Neutrophil (primary cell): ENCODE results near the gene OR52W1.
A peak's percentile ranks its signal among the peaks of the same experiment; 100 is the strongest.

Experiments used
- H3K27ac ChIP-seq: fragments of 200-600 bp; sonication (generic); 2 replicates; pipeline ENCODE4 v1.5.1; 2016; ENCODE audit warnings: mild to moderate bottlenecking, moderate library complexity
- H3K27me3 ChIP-seq: fragments of 200-600 bp; sonication (generic); 2 replicates; pipeline ENCODE4 v1.6.0; 2016; ENCODE audit warnings: mild to moderate bottlenecking
- H3K36me3 ChIP-seq: fragments of 200-600 bp; sonication (generic); 2 replicates; pipeline ENCODE4 v1.5.1; 2017
- H3K4me1 ChIP-seq, 2 experiments: fragments of 200-600 bp in 1 of 2; sonication (generic) in 1 of 2; 1 replicate in 1 of 2; 2 replicates in 1 of 2; pipeline versions ENCODE4 v1.5.1 to v1.6.1; 2013 to 2016; ENCODE audit warnings: low read depth in 1 of 2, low read length in 1 of 2, mild to moderate bottlenecking in 1 of 2, moderate library complexity in 1 of 2; ENCODE audit not compliant: control insufficient read depth in 1 of 2, insufficient read depth in 1 of 2
- H3K4me3 ChIP-seq, 2 experiments: fragments of 200-600 bp in 1 of 2; sonication (generic) in 1 of 2; 1 replicate in 1 of 2; 2 replicates in 1 of 2; pipeline ENCODE4 v1.5.1; 2013 to 2016; ENCODE audit warnings: low read depth in 1 of 2, low read length in 1 of 2, mild to moderate bottlenecking in 1 of 2, moderate library complexity in 1 of 2
- H3K9me3 ChIP-seq: fragments of 200-600 bp; sonication (generic); 2 replicates; pipeline ENCODE4 v1.5.1; 2016
- TF ChIP-seq, protein P1 (sequence below): fragments of 200-600 bp; sonication (generic); IDR thresholded peaks from 2 replicates; pipeline ENCODE4 v1.5.1; 2016; ENCODE audit warnings: antibody characterized with exemption

Gene OR52W1

DNA sequence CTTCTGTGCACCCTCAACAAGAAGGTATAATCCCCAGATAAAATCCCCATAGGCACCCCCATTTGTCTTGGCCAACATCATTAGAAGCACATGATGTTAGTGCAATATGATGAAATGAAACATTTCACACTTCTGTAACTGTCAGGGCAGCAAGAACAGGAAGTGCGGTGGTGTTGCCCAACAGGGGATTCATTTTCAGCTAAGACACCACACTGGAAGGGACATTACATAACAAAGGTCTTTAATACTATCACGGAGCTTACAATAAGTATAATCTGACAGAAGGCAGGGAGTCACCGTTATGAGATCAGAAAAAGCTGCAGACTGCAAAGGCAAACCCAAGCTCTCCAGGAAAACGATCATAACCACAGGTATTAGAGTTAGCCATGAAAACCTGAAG lies 2.0 kb downstream of the OR52W1 start:
- Histone ChIP-seq H3K27ac (peak overlapping the region; percentile 94), H3K4me1 (peaks cover 98 to 100% of the 10 kb centered on the region in 2 experiments), H3K4me3 (peak overlapping the region; percentile 41 to 44), H3K36me3 (no peaks in the 10 kb centered on the region), H3K9me3 (no peaks in the 10 kb centered on the region), H3K27me3 (no peaks in the 10 kb centered on the region)
- TF ChIP-seq, protein P1, sequence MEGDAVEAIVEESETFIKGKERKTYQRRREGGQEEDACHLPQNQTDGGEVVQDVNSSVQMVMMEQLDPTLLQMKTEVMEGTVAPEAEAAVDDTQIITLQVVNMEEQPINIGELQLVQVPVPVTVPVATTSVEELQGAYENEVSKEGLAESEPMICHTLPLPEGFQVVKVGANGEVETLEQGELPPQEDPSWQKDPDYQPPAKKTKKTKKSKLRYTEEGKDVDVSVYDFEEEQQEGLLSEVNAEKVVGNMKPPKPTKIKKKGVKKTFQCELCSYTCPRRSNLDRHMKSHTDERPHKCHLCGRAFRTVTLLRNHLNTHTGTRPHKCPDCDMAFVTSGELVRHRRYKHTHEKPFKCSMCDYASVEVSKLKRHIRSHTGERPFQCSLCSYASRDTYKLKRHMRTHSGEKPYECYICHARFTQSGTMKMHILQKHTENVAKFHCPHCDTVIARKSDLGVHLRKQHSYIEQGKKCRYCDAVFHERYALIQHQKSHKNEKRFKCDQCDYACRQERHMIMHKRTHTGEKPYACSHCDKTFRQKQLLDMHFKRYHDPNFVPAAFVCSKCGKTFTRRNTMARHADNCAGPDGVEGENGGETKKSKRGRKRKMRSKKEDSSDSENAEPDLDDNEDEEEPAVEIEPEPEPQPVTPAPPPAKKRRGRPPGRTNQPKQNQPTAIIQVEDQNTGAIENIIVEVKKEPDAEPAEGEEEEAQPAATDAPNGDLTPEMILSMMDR = no peak

DNA sequence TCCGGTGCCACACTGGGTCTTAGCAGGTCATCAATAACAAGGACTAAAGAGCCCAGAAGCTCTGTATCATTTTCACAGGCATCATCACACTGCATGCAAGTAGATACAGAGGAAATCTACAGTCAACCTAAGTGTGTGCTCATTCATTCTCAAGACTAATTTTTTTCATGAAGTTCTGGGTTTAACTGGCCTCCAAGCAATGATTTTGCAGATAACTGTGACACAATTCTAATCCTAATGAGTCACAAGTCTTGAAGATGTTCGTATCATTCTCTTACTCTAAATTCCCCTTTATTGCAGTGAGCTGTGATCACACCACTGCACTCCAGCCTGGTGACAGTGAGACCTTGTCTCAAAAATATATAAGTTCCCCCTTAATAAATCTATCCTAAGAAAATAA lies 2.5 kb downstream of the OR52W1 start:
- H3K4me1 ChIP-seq = peaks cover 98 to 100% of the 10 kb centered on the region in 2 experiments
- no peaks in the 10 kb centered on the region for H3K9me3 ChIP-seq
- H3K27ac ChIP-seq = peak overlapping the region; percentile 94
- TF ChIP-seq, protein P1 = no peak
- peak overlapping the region; percentile 41 to 44 for H3K4me3 ChIP-seq
- no peaks in the 10 kb centered on the region for H3K27me3 ChIP-seq
- H3K36me3 ChIP-seq = no peaks in the 10 kb centered on the region

DNA sequence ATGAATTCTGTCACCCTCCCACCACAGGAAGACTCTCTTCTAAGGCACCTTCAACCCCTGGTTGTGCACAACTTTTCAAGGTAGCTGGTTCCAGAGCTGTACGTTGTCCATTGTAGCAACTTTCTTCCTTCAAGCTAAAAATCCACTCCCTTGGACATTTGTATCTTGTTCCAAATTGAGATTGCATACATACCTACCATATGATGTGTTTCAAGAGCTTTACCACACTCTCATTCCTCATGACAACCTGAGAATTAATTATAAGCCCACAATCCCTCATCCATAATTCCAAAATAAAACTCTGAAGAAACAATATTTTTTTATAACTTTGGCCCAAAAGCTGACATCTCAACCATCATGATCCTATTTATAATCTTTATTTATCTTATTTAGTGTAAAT lies 3.0 kb downstream of the OR52W1 start:
- TF ChIP-seq, protein P1 = no peak
- Histone ChIP-seq H3K27ac (peak overlapping the region; percentile 94), H3K4me3 (peak overlapping the region in 1 of 2 experiments; percentile 41), H3K4me1 (peaks cover 98 to 100% of the 10 kb centered on the region in 2 experiments), H3K27me3 (no peaks in the 10 kb centered on the region), H3K36me3 (no peaks in the 10 kb centered on the region), H3K9me3 (no peaks in the 10 kb centered on the region)

DNA sequence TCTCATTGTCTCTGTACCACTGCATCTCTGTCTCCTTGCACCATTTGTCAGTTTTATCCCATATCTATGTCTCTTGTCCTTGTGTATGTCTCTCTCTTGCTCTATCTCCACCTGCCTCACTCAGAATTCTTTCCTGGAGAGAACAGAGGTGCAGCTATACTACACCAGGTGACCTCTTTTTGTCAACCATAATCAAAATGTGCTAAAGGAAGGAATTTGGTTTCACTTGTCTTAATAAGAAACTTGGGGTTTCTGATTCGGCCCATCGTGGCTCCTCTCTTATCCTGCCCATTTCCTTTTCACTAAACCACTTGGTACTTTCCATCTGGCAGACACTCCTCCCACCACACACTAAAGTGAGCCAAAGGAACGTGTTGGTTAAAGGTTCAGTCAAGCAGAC lies 4.3 kb downstream of the OR52W1 start:
- TF ChIP-seq, protein P1 = no peak
- H3K4me3 ChIP-seq = no peak overlapping the region

DNA sequence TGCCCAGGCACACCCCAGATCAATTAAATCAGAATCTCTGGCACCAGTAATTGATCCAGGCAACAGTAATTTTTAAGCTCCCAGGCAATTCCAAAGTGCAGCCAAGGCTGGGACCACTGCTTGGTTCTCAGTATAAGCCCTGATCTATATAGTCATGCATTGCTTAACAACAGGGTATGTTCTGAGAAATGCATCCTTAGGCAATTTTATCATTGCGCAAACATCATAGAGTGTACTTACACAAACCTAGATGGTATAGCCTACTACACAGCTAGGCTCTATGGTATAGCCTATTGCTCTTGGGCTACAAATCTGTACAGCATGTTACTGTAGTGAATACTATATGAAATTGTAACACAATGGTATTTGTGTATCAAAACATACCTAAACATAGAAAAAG lies 5.7 kb downstream of the OR52W1 start:
- Histone ChIP-seq H3K36me3 (peaks cover 22% of the 10 kb centered on the region), H3K27ac (peak overlapping the region; percentile 94), H3K27me3 (no peaks in the 10 kb centered on the region), H3K4me1 (peaks cover 79 to 81% of the 10 kb centered on the region in 2 experiments), H3K9me3 (no peaks in the 10 kb centered on the region), H3K4me3 (peak overlapping the region; percentile 10 to 16)
- TF ChIP-seq, protein P1 = no peak

More for the DNA sequence above, 4.3 kb downstream of the OR52W1 start:
- Histone ChIP-seq H3K4me1 (peaks cover 93 to 95% of the 10 kb centered on the region in 2 experiments), H3K9me3 (no peaks in the 10 kb centered on the region), H3K36me3 (peaks cover 9% of the 10 kb centered on the region), H3K27me3 (no peaks in the 10 kb centered on the region), H3K27ac (peak overlapping the region; percentile 94)

DNA sequence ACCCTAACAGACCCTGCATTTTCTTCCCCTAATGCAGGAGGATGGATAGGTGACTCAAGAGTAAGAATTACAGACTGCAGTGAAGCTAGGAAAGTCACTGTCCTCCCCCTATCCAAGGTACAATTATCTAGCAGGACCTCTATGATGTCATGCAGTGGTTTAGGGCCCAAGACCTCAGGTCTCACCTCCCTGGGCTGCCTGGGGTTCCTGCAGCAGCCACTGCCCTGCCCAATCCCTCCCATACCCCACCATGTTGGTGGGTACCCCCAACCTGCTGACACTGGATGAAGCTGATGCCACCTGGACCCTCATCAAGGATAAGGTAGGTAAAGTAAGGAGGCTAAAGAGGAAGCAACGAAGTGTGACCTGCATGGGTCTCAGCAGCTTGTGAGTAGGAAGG lies 6.3 kb downstream of the OR52W1 start, which contains the start of gene C11orf42:
C11orf42 (plus strand) TSS at position 192 of the 400 bp plus-strand sequence; CDS start at position 251, 59 bp downstream.
- Histone ChIP-seq H3K4me1 (peaks cover 73 to 75% of the 10 kb centered on the region in 2 experiments), H3K4me3 (peak within 1 kb of the TSS; percentile 10 to 16), H3K9me3 (no peaks in the 10 kb centered on the region), H3K27me3 (no peaks in the 10 kb centered on the region), H3K27ac (peak within 1 kb of the TSS; percentile 94), H3K36me3 (peaks cover 29% of the 10 kb centered on the region)
- TF ChIP-seq, protein P1 = no peak
